H9 (cell line): ENCODE data around the gene MAGI1. TPM values are rescaled to one million over a fixed set of nuclear protein-coding genes. Genes with fewer than 3 reads are reported as not detected.

Experiments
- DNase-seq: peaks from one replicate; pipeline ENCODE4 v3.0.0-alpha.2; 2017
- H2AFZ ChIP-seq: one replicate; pipeline ENCODE4 v1.6.1; 2013; ENCODE audit warnings: mild to moderate bottlenecking, low read length, control low read depth, moderate library complexity
- H2AK5ac ChIP-seq: 2 replicates; pipeline ENCODE4 v1.6.1; 2013; ENCODE audit warnings: low read length, control low read depth, mixed read lengths; ENCODE audit not compliant: insufficient read length
- H2BK120ac ChIP-seq: one replicate; pipeline ENCODE4 v1.6.1; 2013; ENCODE audit warnings: low read depth, mild to moderate bottlenecking, low read length, control low read depth, inconsistent platforms; ENCODE audit not compliant: poor library complexity, severe bottlenecking
- H2BK12ac ChIP-seq: 2 replicates; pipeline ENCODE4 v1.6.1; 2013; ENCODE audit warnings: low read length, control low read depth, mixed read lengths, low read depth; ENCODE audit not compliant: insufficient read length
- H2BK15ac ChIP-seq: 2 replicates; pipeline ENCODE4 v1.6.1; 2013; ENCODE audit warnings: low read depth, low read length, control low read depth
- H2BK20ac ChIP-seq: one replicate; pipeline ENCODE4 v1.6.1; 2013; ENCODE audit warnings: low read depth, mild to moderate bottlenecking, low read length, control low read depth, inconsistent platforms; ENCODE audit not compliant: poor library complexity, severe bottlenecking
- H2BK5ac ChIP-seq: 2 replicates; pipeline ENCODE4 v1.6.1; 2013; ENCODE audit warnings: low read length, control low read depth, mixed read lengths; ENCODE audit not compliant: insufficient read length
- H3K14ac ChIP-seq: 2 replicates; pipeline ENCODE4 v1.6.1; 2013; ENCODE audit warnings: low read length, control low read depth; ENCODE audit not compliant: insufficient read depth
- H3K18ac ChIP-seq: 2 replicates; pipeline ENCODE4 v1.6.1; 2013; ENCODE audit warnings: low read depth, mild to moderate bottlenecking, mixed read lengths, low read length, control low read depth; ENCODE audit not compliant: insufficient read length
- H3K23ac ChIP-seq: 2 replicates; pipeline ENCODE4 v1.6.1; 2013; ENCODE audit warnings: low read length, control low read depth, mixed read lengths, low read depth; ENCODE audit not compliant: insufficient read length
- H3K23me2 ChIP-seq: 2 replicates; pipeline ENCODE4 v1.6.1; 2013; ENCODE audit warnings: low read depth, mild to moderate bottlenecking, mixed read lengths, low read length, control low read depth; ENCODE audit not compliant: insufficient read length, poor library complexity, severe bottlenecking
- H3K27ac ChIP-seq: 2 replicates; pipeline ENCODE4 v1.5.1; 2013; ENCODE audit warnings: low read length, control low read depth, mixed read lengths, low read depth; ENCODE audit not compliant: insufficient read length
- H3K27me3 ChIP-seq: 2 replicates; pipeline ENCODE4 v1.6.1; 2013; ENCODE audit warnings: low read length, control low read depth, inconsistent platforms; ENCODE audit not compliant: insufficient read depth
- H3K4ac ChIP-seq: 2 replicates; pipeline ENCODE4 v1.6.1; 2013; ENCODE audit warnings: low read depth, mild to moderate bottlenecking, control low read depth, inconsistent platforms, low read length, moderate library complexity
- H3K4me1 ChIP-seq: 2 replicates; pipeline ENCODE4 v1.6.1; 2013; ENCODE audit warnings: low read length, control low read depth, inconsistent platforms; ENCODE audit not compliant: insufficient read depth
- H3K4me2 ChIP-seq: 2 replicates; pipeline ENCODE4 v1.6.1; 2013; ENCODE audit warnings: low read length, control low read depth, mixed read lengths; ENCODE audit not compliant: insufficient read length, insufficient read depth
- H3K56ac ChIP-seq: 2 replicates; pipeline ENCODE4 v1.6.1; 2013; ENCODE audit warnings: low read depth, mild to moderate bottlenecking, mixed read lengths, low read length, control low read depth; ENCODE audit not compliant: insufficient read length
- H3K79me1 ChIP-seq: 2 replicates; pipeline ENCODE4 v1.6.1; 2013; ENCODE audit warnings: low read depth, mild to moderate bottlenecking, moderate library complexity, low read length, control low read depth, inconsistent platforms; ENCODE audit not compliant: insufficient read depth, poor library complexity, severe bottlenecking
- H3K79me2 ChIP-seq: 2 replicates; pipeline ENCODE4 v1.6.1; 2013; ENCODE audit warnings: low read length, control low read depth, inconsistent platforms; ENCODE audit not compliant: insufficient read depth
- H3K9ac ChIP-seq: 2 replicates; pipeline ENCODE4 v1.6.1; 2013; ENCODE audit warnings: low read length, control low read depth, mixed read lengths; ENCODE audit not compliant: insufficient read length; ENCODE audit errors: extremely low read depth
- H3K9me3 ChIP-seq: one replicate; pipeline ENCODE4 v1.6.1; 2013; ENCODE audit warnings: low read depth, low read length, inconsistent platforms; ENCODE audit not compliant: control insufficient read depth
- H3T11ph ChIP-seq: one replicate; pipeline ENCODE4 v1.6.1; 2013; ENCODE audit warnings: mild to moderate bottlenecking, low read length, control low read depth, inconsistent platforms
- H4K20me1 ChIP-seq: one replicate; pipeline ENCODE4 v1.6.1; 2013; ENCODE audit not compliant: control insufficient read depth, insufficient read length, insufficient read depth
- H4K5ac ChIP-seq: 2 replicates; pipeline ENCODE4 v1.6.1; 2013; ENCODE audit warnings: low read depth, mild to moderate bottlenecking, mixed read lengths, low read length, control low read depth; ENCODE audit not compliant: insufficient read length
- H4K8ac ChIP-seq: replicated peaks from 2 replicates; pipeline ENCODE4 v1.6.1; 2013; ENCODE audit warnings: low read length, control low read depth, mixed read lengths, low read depth; ENCODE audit not compliant: insufficient read length
- H4K91ac ChIP-seq: 2 replicates; pipeline ENCODE4 v1.6.1; 2013; ENCODE audit warnings: low read depth, mild to moderate bottlenecking, moderate library complexity, mixed read lengths, low read length, control low read depth; ENCODE audit not compliant: insufficient read length
- H3K27ac Mint-ChIP-seq, 3 experiments: 2 replicates in 2 of 3; 3 replicates in 1 of 3; pipeline ENCODE4 v1.8.0; 2020 to 2021; ENCODE audit warnings: mixed read lengths in 3 of 3, mild to moderate bottlenecking in 1 of 3, moderate library complexity in 1 of 3
- H3K27me3 Mint-ChIP-seq: 2 replicates; pipeline ENCODE4 v1.8.0; 2021; ENCODE audit warnings: low read depth, mild to moderate bottlenecking, moderate library complexity, mixed read lengths
- H3K36me3 Mint-ChIP-seq, 3 experiments: 2 replicates in 2 of 3; 3 replicates in 1 of 3; pipeline ENCODE4 v1.8.0; 2020 to 2021; ENCODE audit warnings: low read depth in 3 of 3, mixed read lengths in 3 of 3; ENCODE audit not compliant: insufficient read depth in 1 of 3
- H3K4me1 Mint-ChIP-seq, 2 experiments: 2 replicates each; pipeline ENCODE4 v1.8.0; 2020; ENCODE audit warnings: mixed read lengths in 2 of 2
- H3K4me3 Mint-ChIP-seq, 2 experiments: 2 replicates in 1 of 2; 3 replicates in 1 of 2; pipeline ENCODE4 v1.8.0; 2020 to 2021; ENCODE audit warnings: mild to moderate bottlenecking in 2 of 2, mixed read lengths in 2 of 2, moderate library complexity in 1 of 2
- H3K9me3 Mint-ChIP-seq, 2 experiments: 2 replicates in 1 of 2; 3 replicates in 1 of 2; pipeline ENCODE4 v1.8.0; 2020; ENCODE audit warnings: mild to moderate bottlenecking in 2 of 2, mixed read lengths in 2 of 2, moderate library complexity in 1 of 2
- WGBS: extraction: QIAGEN DNeasy Blood & Tissue Kit; methylation state at CpG from one replicate; pipeline ENCODE4 v1.1.7; 2013; ENCODE audit warnings: missing lambda C conversion rate, low lambda C conversion rate, mixed read lengths; ENCODE audit not compliant: insufficient read length; ENCODE audit errors: extremely low coverage; 5-methylcytosine and 5-hydroxymethylcytosine counted together
- total RNA-seq: library from RNA; stranded (reverse); gene quantifications from 2 replicates; pipeline ENCODE4 v1.2.1, GENCODE V29; 2021
- TF ChIP-seq, protein P1 (sequence below): fragments of 200-600 bp; sonication (generic); conservative IDR thresholded peaks from 3 replicates; pipeline ENCODE4 v1.8.0; 2021; ENCODE audit warnings: antibody characterized with exemption, mild to moderate bottlenecking

The MAGI1 gene
- total RNA-seq, 1 experiment from 2014 or later = 65.7 TPM

GRCh38 chr3:65449841-65450428 lies 588.8 kb downstream of the MAGI1 start:
- H3K27ac Mint-ChIP-seq = peak overlapping the region in 2 of 3 experiments; percentile 1 to 21; a peak in 3 of 7 replicates
- no peak overlapping the region for H2BK12ac ChIP-seq
- H3K4ac ChIP-seq = no peak overlapping the region
- no peak overlapping the region for H4K8ac ChIP-seq
- no peak overlapping the region for H2BK20ac ChIP-seq
- H3K79me1 ChIP-seq = no peaks in the 10 kb centered on the region
- H3K27me3 ChIP-seq = no peaks in the 10 kb centered on the region
- no peaks in the 10 kb centered on the region for H3K79me2 ChIP-seq
- DNase-seq = no peak
- WGBS = no CpG with 5 or more reads among the region's 6 CpGs
- no peaks in the 10 kb centered on the region for H3K4me1 ChIP-seq
- H3K36me3 Mint-ChIP-seq = no peaks in the 10 kb centered on the region; a peak in 2 of 7 replicates
- H2BK120ac ChIP-seq = no peak overlapping the region
- no peaks in the 10 kb centered on the region for H3K9me3 Mint-ChIP-seq
- H3K18ac ChIP-seq = no peak overlapping the region
- no peak overlapping the region for H3T11ph ChIP-seq
- no peak overlapping the region for H3K9ac ChIP-seq
- no peak overlapping the region for H2BK15ac ChIP-seq
- no peaks in the 10 kb centered on the region for H3K27me3 Mint-ChIP-seq
- no peak overlapping the region for H3K14ac ChIP-seq
- no peak overlapping the region for H3K56ac ChIP-seq
- no peak overlapping the region for H4K5ac ChIP-seq
- no peak overlapping the region for H3K4me3 Mint-ChIP-seq
- H4K91ac ChIP-seq = no peak overlapping the region
- H2AFZ ChIP-seq = no peak overlapping the region
- no peak overlapping the region for H3K27ac ChIP-seq
- H3K23me2 ChIP-seq = no peaks in the 10 kb centered on the region
- no peak overlapping the region for H2BK5ac ChIP-seq
- H2AK5ac ChIP-seq = no peak overlapping the region
- H3K9me3 ChIP-seq = no peaks in the 10 kb centered on the region
- no peak overlapping the region for H3K4me2 ChIP-seq
- H4K20me1 ChIP-seq = no peaks in the 10 kb centered on the region
- H3K23ac ChIP-seq = no peak overlapping the region
- peaks cover 7 to 10% of the 10 kb centered on the region in 2 experiments for H3K4me1 Mint-ChIP-seq
- TF ChIP-seq, protein P1, sequence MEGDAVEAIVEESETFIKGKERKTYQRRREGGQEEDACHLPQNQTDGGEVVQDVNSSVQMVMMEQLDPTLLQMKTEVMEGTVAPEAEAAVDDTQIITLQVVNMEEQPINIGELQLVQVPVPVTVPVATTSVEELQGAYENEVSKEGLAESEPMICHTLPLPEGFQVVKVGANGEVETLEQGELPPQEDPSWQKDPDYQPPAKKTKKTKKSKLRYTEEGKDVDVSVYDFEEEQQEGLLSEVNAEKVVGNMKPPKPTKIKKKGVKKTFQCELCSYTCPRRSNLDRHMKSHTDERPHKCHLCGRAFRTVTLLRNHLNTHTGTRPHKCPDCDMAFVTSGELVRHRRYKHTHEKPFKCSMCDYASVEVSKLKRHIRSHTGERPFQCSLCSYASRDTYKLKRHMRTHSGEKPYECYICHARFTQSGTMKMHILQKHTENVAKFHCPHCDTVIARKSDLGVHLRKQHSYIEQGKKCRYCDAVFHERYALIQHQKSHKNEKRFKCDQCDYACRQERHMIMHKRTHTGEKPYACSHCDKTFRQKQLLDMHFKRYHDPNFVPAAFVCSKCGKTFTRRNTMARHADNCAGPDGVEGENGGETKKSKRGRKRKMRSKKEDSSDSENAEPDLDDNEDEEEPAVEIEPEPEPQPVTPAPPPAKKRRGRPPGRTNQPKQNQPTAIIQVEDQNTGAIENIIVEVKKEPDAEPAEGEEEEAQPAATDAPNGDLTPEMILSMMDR = no peak
